Pancreas (tissue), 10 donors: ENCODE data around the gene SLC9A6. TPM values are rescaled to one million over a fixed set of nuclear protein-coding genes. Genes with fewer than 3 reads are reported as not detected.

Experiments
- ATAC-seq, 4 donors: fragments of 200-7000 bp; cut with Tn5 transposase; one replicate each; pipeline versions ENCODE4 v1.8.0 to v1.9.1; 2020; ENCODE audit warnings: mild to moderate bottlenecking in 4 of 4, moderate library complexity in 4 of 4
- DNase-seq, 6 donors: peaks; one replicate each; pipeline ENCODE4 v3.0.0-alpha.2; 2020
- FAIRE-seq: peaks from 2 replicates; lab custom pipeline; 2012; peaks lifted over from hg19 to GRCh38; lab: Jason Lieb, UNC
- H3K27ac ChIP-seq, 4 donors: fragments of 200-600 bp; sonication (generic); 1 replicate in 3 of 4; 2 replicates in 1 of 4; pipeline versions ENCODE4 v1.5.0 to v1.8.0; 2020
- H3K27me3 ChIP-seq, 4 donors: fragments of 200-600 bp; one replicate each; pipeline ENCODE4 v1.8.0; 2021
- H3K36me3 ChIP-seq, 3 donors: fragments of 200-600 bp; sonication (generic) in 1 of 3; one replicate each; pipeline versions ENCODE4 v1.5.0 to v1.8.0; 2020 to 2021
- H3K4me1 ChIP-seq, 3 donors: fragments of 200-600 bp; one replicate each; pipeline ENCODE4 v1.8.0; 2021
- H3K4me3 ChIP-seq, 4 donors: fragments of 200-600 bp; sonication (generic) in 2 of 4; one replicate each; pipeline versions ENCODE4 v1.5.0 to v1.8.0; 2020 to 2021
- H3K9me3 ChIP-seq, 4 donors: fragments of 200-600 bp; one replicate each; pipeline ENCODE4 v1.8.0; 2021
- CTCF ChIP-seq, 4 donors: fragments of 200-600 bp; sonication (generic) in 3 of 4; IDR thresholded peaks; one replicate each; pipeline versions ENCODE4 v1.5.0 to v1.8.0; 2021; ENCODE audit warnings: antibody characterized with exemption in 4 of 4
- WGBS, 2 donors: extraction: QIAGEN DNeasy Blood & Tissue Kit; methylation state at CpG; one replicate each; pipeline ENCODE4 v1.1.7; 2013; 5-methylcytosine and 5-hydroxymethylcytosine counted together
- intact Hi-C, 3 donors: fragments of 100-400 bp; cut with DNase I; formaldehyde crosslinking; loops; one replicate each; pipeline versions ENCODE4 v1.11.1 to v1.14.2; 2022
- polyA plus RNA-seq, 2 donors: library from polyadenylated mRNA; stranded (reverse); fragments of 200-250 nt; gene quantifications; one replicate each; pipeline ENCODE4 v1.2.3, GENCODE V29; 2013
- total RNA-seq, 6 donors: library from RNA; stranded (reverse); fragmentation: NEBNext Ultra II Directional in 4 of 6; extraction: Animal tissue kit (Norgen Biotek cat#: 25700) in 4 of 6; gene quantifications; one replicate each; pipeline versions ENCODE4 v1.2.1 to v1.2.4, GENCODE V29; 2021 to 2023
- donor health status: healthy with polysubstance abuse.
- donor health status: DM: no; HTN: no; CAD: no; lungs with moderate emphysema.
- donor health status: DM: no; HTN: no; CAD: no.
- donor health status: control.
- donor health status: control.
- donor health status: Bipolar disorder and iron deficiency.
- donor health status: DM: yes; HTN: yes; CAD: no.
- donor health status: DM: no; HTN: no; CAD: no.
- donor health status: DM: no; HTN: no; CAD: no.
- donor health status: DM: yes; HTN: yes; CAD: no.

The SLC9A6 gene
- total and polyA plus RNA-seq, 8 donors: 2.1 to 8.3 (median 4.4) TPM

- H3K9me3 ChIP-seq: no peaks in the 10 kb centered on the region
- ATAC-seq (no peak), DNase-seq (no peak), FAIRE-seq (peak; percentile 26)
- no peaks in the 10 kb centered on the region for H3K36me3 ChIP-seq
- no peak overlapping the region for H3K27ac ChIP-seq
- H3K4me3 ChIP-seq: no peak overlapping the region
- H3K4me1 ChIP-seq: no peaks in the 10 kb centered on the region
- TF ChIP-seq CTCF (IDR thresholded peaks at IDR 0.05): no peak
- 36 to 45% methylated on average over 3 of the region's 3 CpGs for WGBS, 2 donors
- intact Hi-C loops: no loop called here
- H3K27me3 ChIP-seq: peaks cover 0 to 6% (median 0%) of the 10 kb centered on the region in 4 donors
Measured at GRCh38 chrX:136051611-136052010, 66.4 kb downstream of the SLC9A6 start.

- ATAC-seq (peak in 2 of 4 donors; percentile 38 to 43), DNase-seq (no peak), FAIRE-seq (no peak)
- H3K27me3 ChIP-seq: peaks cover 0 to 3% (median 0%) of the 10 kb centered on the region in 4 donors
- no peak for TF ChIP-seq CTCF (IDR thresholded peaks at IDR 0.05)
- H3K4me1 ChIP-seq: no peaks in the 10 kb centered on the region
- no peak overlapping the region for H3K4me3 ChIP-seq
- H3K9me3 ChIP-seq: no peaks in the 10 kb centered on the region
- no peak overlapping the region for H3K27ac ChIP-seq
- intact Hi-C loops: no loop called here
- 56 to 58% methylated on average over 5 of the region's 5 CpGs for WGBS, 2 donors
- H3K36me3 ChIP-seq: no peaks in the 10 kb centered on the region
Measured at GRCh38 chrX:136055651-136056221, 70.5 kb downstream of the SLC9A6 start.

DNA sequence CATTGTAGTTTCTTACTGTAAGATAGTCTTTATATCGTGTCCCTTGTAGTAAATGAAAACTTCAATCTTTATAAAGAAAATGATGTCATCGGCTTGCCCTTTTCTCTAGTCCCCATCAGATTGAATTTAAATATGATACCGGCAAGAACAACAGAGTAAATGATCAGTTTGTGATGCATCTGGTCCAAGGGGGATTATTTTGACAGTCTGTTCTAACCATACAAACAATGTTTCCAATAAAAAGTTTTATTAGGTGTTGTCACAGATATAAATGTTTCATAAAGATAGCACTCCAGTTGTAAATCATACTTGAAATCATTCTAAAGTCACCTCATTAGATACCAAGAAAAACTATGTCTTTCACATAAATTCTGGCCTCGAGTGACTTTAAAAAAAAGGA is 72.3 kb downstream of the SLC9A6 start:
- no peak for TF ChIP-seq CTCF (IDR thresholded peaks at IDR 0.05)
- ATAC-seq: no peak
- no peak overlapping the region for H3K4me3 ChIP-seq
- intact Hi-C loops: no loop called here
- no peak overlapping the region for H3K27ac ChIP-seq
- WGBS, 2 donors: 58 to 64% methylated on average over 4 of the region's 4 CpGs
- peaks cover 0 to 5% (median 0%) of the 10 kb centered on the region in 4 donors for H3K27me3 ChIP-seq
- H3K4me1 ChIP-seq: no peaks in the 10 kb centered on the region
- no peaks in the 10 kb centered on the region for H3K36me3 ChIP-seq
- DNase-seq: no peak
- H3K9me3 ChIP-seq: no peaks in the 10 kb centered on the region
- peak; percentile 56 for FAIRE-seq

DNA sequence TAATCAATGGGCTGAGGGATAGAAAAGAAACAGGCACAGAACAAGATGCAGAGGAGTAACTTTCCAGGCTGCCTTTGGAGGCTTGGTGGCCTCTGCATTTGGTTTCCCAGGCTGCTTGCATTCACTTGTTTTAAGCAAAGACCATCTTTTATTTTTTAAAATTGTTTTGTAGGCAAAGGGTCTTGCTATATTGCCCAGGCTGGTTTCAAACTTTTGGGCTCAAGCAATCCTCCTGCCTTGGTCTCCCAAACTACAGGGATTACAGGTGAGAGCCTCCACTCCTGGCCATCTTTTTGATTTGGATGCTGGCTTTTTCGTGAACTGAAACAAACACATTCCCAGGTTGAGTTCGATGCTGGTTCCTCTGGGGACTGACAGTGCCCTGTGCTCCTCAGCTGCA is 74.1 kb downstream of the SLC9A6 start:
- no peak for FAIRE-seq
- 54 to 73% methylated on average over 2 of the region's 2 CpGs for WGBS, 2 donors

More for the DNA sequence above, 74.1 kb downstream of the SLC9A6 start:
- TF ChIP-seq CTCF (IDR thresholded peaks at IDR 0.05): no peak
- DNase-seq: no peak
- Histone ChIP-seq H3K9me3 (no peaks in the 10 kb centered on the region), H3K4me1 (no peaks in the 10 kb centered on the region), H3K27ac (no peak overlapping the region), H3K27me3 (peaks cover 0 to 5% (median 0%) of the 10 kb centered on the region in 4 donors), H3K36me3 (no peaks in the 10 kb centered on the region), H3K4me3 (no peak overlapping the region)
- intact Hi-C loops: no loop called here
- no peak for ATAC-seq
